SIG-M5 treated with dmso at 0.1 percent for 504 hours (cell line): ENCODE data around the gene ALOX15B.
A peak's percentile ranks its signal among the peaks of the same experiment; 100 is the strongest.

Source experiments
- DNase-seq: peaks from one replicate; lab custom pipeline; 2025; ENCODE audit not compliant: unreplicated experiment; lab: John Stamatoyannopoulos, UW

Gene ALOX15B

DNA sequence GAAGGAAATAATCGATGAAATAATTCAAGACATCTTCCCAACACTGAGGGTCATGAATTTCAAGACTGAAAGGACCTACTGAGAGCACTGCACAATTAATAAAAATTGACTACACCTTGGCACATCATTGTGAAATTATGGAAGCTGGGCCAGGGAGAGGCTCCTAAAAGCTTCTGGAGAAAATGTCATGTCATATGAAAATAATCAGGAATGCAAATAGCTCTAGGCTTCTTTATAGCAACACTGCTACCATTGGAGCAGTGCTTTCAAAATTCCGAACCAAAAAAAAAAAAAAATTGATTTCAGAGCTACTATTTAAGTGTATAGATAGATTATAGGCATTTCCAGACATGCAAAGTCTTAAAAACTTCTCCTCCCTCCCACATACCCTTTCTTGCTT, 6.4 kb upstream of the ALOX15B start:
- DNase-seq, result no peak

DNA sequence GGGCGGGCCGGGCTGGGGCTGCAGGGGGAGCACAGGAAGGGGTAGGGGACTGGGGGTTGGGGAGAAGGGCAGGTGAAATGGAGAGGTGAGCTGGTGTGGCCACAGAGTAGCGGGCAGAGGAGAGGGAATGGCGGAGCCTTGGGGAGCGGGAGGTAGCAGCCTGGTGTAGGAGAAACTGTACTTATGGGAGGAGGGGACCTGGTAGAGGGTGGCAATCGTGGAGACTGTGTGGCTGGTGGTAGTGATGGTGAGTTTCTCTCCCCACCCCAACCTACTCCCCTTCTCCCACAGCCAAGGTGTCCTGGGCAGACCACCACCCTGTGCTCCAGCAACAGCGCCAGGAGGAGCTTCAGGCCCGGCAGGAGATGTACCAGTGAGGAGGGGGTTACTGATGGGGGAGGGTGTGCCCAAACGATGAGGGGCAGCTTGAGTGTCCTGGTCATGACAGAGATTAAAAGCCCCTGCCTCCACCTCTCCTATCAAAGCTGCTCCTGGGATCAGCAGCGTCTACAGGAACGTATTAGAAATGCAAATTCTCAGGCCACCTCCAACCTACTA, 831 bp downstream of the ALOX15B start:
- DNase-seq, result no peak

DNA sequence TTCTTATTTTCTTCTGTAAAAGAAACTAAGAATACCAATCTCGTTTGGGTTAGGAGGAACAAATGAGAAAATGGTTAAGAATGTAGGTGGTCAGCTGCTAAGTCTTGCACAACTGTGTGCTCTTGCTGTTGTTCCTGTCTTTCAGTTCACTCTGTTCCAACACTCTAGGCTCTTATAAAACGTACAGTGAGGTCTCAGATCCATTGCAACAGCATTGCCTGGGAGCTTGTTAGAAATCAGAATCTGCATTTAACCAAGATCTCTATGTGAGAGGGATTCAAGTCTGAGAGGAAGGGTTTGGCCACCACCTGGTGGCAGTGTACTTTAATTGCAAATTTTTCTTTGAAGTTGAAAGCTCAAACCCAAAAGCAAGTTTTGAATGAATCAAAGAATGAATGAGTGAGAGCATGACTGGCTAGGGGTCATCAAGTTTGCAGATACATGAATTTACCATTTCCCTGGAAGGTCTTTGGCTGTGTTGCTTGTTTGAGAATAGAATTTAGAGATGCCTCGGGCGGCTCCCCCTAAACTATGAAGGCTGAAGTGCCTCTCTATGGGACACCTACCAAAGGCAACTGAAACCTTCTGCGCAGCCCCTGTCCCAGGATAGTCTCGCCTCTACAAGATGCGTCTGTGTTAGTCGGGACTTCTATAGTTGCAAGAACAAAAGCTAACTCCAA, 2.5 kb downstream of the ALOX15B start:
- peak; percentile 76 for DNase-seq

DNA sequence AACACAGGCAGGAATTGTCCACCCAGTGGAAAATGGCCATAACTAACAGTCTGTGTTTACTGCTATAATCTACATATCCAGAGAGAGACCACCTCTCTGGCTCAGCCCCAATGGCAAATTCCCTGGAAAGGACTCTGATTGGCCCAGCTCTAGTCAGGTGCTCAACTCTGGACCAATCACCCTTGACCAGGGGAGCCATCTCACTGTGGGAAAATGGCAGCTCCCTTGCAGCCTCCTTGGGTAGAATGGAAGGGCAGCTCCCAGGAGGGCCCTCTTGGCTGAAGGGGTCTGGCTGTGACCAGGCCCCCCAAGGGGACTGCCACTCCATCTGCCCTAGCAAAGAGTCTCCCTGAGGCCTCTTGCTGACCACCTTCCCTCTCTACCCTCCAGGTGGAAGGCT, 3.1 kb downstream of the ALOX15B start:
- DNase-seq, result no peak

DNA sequence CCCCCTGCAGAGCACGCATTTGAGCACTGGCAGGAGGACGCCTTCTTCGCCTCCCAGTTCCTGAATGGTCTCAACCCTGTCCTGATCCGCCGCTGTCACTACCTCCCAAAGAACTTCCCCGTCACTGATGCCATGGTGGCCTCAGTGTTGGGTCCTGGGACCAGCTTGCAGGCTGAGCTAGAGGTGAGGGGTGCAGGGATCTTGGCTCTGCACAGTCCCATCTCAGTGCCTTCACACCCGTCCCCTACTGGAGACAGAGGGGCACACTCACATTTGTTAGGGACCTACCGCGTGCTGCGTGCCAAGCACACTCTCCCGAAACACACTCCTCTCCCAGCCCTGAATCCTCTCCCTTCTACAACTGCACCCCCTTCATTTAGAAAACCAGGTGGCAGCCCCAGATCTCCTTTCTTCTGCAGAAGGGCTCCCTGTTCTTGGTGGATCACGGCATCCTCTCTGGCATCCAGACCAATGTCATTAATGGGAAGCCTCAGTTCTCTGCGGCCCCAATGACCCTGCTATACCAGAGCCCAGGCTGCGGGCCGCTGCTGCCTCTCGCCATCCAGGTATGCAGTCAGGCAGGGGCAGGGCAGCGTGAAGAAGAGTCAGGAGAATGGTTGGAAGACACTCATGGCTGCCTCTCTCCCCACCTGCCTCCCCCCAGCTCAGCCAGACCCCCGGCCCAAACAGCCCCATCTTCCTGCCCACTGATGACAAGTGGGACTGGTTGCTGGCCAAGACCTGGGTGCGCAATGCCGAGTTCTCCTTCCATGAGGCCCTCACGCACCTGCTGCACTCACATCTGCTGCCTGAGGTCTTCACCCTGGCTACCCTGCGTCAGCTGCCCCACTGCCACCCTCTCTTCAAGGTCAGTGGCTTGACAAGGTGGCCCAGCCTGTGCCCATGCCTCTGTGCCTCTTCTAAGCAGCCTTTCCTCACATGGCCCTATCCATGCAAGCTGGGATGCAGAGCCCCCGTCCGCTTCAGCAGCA, 6.3 kb downstream of the ALOX15B start:
- no peak for DNase-seq

DNA sequence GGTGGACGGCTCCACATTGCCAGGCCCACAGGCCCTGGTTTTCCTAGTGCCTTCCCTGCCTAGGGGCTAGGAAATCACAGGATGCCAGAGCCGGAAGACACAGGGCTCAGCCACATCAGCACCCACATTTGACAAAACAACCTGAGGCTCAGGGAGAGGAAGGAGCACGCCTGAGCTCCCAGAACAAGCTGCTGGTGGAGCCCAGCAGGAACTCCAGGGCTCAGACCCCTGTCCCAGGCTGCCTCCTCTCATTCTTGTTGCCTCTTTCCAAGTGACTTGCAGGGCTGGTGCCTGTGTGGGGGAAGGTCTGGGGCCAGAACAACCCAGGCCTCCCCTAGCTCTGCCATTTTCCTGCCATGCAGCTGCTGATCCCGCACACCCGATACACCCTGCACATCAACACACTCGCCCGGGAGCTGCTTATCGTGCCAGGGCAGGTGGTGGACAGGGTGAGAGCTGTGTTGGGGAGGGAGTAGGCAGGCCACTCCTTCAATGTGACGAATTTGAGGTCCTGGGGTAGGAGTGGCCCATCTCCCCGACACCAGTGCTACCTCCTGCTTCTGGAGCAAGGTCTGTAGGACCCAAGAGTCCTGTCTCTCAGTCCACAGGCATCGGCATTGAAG, 7.6 kb downstream of the ALOX15B start:
- no peak for DNase-seq

DNA sequence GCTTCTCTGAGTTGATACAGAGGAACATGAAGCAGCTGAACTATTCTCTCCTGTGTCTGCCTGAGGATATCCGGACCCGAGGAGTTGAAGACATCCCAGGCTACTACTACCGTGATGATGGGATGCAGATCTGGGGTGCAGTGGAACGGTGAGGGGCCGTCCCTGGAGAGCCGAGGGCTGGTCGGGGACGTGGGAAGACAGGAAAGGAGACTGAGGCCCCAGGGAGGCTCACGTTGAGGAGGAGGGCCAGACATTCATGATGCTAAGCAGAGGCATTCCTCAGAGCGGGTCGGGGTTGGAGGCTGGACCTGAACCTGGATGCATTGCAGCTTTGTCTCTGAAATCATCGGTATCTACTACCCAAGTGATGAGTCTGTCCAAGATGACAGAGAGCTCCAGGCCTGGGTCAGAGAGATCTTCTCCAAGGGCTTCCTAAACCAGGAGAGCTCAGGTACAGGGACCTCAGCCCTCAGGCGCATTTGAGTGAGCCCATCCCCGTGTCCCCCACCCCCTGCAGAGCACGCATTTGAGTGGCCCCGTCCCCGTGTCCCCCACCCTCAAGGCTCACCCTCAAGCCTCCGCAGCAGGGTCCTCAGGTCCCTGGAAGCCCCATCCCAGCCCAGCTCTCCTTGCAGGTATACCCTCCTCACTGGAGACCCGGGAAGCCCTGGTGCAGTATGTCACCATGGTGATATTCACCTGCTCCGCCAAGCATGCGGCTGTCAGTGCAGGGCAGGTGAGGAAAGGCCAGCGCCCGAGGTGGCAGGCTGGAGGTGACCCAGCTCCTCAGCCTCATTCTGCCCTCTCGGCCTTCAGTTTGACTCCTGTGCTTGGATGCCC, 8.3 kb downstream of the ALOX15B start:
- DNase-seq, result no peak

DNA sequence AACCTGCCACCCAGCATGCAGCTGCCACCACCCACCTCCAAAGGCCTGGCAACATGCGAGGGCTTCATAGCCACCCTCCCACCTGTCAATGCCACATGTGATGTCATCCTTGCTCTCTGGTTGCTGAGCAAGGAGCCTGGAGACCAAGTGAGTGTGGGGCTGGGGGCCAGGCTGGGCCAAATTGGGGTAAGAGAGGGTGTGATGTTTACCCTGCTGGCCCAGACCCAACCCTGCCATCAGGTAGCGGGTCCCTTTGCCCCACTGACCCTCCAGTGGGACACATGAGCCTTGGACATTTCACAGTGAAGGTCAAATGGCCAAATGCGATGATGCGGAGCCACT, 8.9 kb downstream of the ALOX15B start:
- DNase-seq, result no peak

DNA sequence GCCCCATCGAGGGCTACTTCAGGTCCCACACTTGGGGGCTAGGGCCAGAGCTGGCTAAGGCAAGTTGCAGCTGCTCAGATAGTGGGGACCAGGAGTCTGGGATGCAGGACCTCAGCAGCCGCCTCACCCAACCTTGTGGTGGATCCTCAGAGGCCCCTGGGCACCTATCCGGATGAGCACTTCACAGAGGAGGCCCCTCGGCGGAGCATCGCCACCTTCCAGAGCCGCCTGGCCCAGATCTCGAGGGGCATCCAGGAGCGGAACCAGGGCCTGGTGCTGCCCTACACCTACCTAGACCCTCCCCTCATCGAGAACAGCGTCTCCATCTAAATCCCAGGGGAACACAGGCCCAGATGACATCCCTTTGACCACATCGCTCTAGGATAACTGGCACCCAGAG, 9.4 kb downstream of the ALOX15B start:
- DNase-seq, result no peak

DNA sequence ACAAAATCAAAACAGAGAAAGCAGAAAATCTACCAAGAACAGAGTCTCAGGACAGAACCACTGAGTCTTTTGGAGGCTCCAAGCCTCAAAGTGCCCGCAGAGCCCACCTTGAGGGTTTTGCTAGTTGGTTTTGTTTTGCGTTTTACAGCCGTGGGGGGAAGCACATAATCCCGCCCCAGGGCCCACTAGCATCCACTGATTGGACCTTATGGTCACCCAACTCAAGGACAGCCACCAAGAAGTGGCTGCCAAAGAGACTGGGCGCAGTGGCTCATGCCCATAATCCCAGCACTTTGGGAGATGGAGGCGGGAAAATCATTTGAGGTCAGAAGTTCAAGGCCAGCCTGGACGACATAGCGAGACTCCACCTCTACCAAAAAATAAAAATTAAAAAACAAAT, 9.9 kb downstream of the ALOX15B start:
- no peak for DNase-seq

DNA sequence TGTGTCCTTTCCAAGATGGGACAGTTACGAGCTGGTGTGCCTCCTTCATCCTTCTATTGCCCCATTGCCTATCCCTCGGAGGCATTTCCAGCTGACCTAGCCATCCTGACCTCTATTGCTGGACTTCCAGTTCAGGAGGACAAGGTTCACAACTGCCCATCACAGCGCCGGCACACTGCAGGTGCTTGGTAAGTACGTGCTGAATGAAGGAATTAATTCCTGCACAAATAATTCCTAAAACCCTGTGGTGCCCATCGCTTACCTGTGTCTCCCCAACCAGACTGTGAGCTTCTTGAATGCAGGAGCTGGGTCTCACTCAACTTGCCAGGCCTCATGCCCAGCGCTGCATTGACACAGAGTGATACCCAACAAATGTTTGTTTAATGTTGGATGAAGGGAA, 13.0 kb downstream of the ALOX15B start:
- no peak for DNase-seq

DNA sequence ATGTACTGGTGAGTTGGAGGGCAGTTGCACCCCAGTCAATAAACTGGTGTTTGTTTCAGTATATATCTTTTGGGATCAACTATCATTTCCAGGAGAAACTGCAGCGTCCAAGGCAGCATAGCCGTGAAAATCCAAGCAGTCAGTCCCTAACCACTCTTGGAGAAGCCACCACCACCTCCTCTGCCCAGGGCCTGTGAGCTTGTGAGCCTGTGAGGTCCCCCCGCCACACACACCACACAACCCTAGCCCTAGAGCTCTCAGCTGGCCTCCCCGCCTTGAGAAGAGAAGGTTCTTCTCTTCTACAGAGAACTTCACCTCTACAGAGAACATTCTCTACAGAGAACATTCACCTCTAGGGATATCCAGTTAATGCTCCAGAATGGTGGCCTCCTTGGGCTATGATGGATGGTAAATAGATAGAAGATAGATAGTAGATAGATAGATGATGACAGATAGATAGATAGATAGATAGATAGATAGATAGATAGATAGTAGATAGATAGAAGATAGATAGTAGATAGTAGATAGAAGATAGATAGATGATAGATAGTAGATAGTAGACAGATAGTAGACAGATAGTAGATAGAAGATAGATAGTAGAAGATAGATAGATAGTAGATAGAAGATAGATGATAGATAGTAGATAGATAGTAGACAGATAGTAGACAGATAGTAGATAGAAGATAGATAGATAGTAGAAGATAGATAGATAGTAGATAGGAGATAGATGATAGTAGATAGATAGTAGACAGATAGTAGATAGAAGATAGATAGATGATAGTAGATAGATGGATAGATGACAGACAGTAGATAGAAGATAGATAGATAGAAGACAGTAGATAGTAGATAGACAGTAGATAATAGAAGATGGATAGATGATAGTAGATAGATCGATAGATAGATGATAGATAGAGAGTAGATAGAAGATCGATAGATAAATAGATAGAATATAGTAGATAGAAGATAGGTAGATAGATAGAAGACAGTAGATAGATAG, 13.7 kb downstream of the ALOX15B start:
- DNase-seq, result no peak

DNA sequence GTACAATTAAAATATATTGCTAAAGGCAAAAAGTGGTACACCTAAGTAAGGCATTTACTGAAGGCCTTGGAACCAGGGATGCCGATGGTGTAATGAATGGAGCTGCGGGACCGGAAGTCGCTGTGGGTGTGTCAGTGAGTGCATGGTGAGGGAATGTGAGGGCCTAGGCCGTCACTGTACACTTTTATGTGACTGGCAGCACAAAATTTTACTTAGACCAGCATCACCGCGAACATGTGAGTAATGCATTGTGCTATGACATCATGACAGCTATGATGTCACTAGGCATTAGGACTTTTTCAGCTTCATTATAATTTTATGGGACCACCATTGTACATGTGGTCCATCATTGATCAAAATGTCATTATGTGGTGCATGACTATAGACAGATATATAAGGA, 14.7 kb downstream of the ALOX15B start:
- no peak for DNase-seq

DNA sequence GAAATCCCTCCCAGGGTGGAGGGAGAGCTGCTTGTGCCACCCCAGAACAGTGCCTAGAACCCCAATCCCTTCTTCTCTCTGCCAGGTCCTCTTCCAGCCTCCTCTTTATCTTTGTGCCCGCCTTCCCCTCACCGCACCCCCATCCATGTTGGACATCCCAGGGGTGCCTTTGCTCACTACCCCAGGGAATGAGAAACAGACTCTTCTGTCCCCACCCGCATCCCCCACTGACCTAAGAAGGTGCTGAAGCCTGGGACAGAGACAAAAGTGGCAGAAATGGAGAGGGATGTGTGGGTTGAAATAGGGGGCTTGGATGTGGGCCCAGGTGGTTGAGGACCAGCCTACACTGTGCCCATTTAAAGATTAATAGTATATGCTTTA, 17.0 kb downstream of the ALOX15B start:
- DNase-seq, result no peak

DNA sequence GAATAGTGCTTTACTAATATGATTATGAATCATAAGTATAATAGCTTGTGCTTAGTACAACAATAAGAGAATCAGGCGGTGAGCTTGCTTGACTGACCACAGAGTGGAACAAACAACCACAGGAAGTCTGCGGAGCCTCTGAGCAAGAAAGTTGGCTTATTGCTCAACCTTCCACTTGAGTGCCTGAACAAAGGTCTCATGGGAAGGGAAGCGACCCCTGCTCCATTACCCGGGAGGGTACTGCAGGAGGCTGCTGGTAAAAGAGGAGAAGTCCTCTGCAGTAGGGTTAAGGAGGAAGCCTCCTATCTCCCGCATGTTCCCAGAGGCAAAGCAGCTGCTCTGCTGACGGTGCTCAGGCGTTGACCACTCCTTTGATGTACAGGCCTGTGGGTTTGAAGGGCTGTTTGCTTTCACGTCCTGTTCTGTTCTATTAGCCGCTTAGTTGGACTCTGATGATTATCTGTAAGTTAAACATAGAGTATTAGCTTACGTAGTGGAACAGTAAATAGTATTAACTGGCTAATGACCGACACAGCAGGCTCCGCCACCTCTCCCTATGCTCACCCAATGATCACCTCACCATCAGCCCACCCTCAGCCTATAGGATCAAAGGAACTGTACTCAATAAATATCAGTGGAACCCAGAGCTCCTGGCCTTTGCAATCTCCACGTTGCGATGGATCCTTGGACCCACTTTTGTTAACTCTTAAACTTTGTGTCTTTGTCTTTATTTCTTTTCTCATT, 17.5 kb downstream of the ALOX15B start:
- DNase-seq, result peak; percentile 83

DNA sequence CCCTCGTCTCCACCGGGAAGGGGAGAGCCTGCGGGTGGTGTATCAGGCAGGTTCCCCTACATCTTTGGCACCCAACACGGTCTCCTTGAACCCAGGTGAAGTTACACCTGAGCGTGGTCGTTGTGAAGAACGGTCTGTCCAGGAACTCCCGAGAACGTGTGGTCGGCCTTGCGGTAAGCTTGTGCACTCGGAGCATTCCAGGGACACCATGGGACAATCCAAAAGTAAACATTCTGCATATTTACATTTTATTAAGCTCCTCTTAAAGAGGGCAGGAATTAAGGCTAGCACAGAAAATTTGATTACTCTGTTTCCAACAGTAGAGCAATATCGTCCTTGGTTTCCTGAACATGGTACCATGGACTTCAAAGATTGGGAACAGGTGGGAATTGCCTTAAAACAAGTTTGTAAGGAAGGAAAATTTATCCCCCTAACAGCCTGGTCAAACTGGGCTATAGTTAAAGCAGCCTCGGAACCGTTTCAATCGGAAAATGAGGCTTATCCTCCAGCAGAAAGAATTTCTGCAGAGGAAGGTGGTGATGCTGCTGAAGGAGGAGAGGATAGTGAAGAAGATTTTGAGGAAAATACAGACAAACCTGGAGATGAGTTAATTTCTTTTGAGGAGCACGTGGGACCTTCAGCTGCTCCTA, 18.2 kb downstream of the ALOX15B start:
- DNase-seq, result no peak

DNA sequence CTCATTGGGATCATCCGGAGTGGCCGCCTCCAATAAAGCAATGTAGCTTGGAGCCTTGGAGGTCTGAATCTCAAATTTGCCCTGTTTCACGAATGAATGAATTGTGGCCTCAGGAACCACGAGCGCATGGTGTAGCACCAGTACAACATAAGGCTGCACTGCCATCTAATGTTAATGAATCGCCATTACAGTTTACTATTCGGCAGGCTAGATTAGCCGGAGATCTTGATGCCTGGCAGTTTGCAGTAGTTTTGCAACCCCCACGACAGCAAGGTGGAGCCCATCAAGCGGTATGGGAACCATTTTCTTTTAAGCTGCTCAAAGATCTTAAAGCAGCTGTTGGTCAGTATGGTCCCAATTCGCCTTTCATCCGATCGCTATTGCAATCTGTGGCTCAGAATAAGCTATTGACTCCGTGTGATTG, 18.8 kb downstream of the ALOX15B start:
- DNase-seq, result peak; percentile 87

DNA sequence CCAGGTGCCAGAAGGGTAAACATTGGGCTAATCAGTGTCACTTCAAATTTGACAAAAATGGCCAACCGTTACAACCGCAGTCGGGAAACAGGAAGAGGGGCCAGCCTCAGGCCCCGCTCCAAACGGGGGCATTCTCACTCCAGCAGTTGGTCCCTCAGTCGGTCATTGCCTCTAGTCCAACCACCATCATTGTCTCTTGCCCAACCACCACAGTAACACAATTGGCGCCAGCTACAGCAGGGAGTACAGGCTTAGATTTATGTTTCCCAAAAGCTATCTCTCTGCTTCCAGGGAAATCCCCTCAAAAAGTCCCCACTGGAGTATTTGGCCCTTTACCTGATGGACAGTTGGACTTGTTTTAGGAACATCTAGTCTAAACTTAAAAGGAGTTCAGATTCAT, 20.3 kb downstream of the ALOX15B start:
- no peak for DNase-seq
